NCI-H1417 treated with DMSO at 0.1 percent for 48 hours (cell line): ENCODE results near the gene SLC35F4.
"Not testable (repeated sequence)": the region's sequence is repeated elsewhere in the genome, so short reads cannot be mapped to it uniquely, and the experiment has no call there.

Source experiments
- DNase-seq: peaks from one replicate; lab custom pipeline; 2025; lab: John Stamatoyannopoulos, UW

Gene SLC35F4

GRCh38 chr14:57797160-57797559, 68.7 kb downstream of the SLC35F4 start:
- DNase-seq, result no peak

- DNase-seq, result no peak
Measured at GRCh38 chr14:57796556-57796955, 69.3 kb downstream of the SLC35F4 start.

GRCh38 chr14:57785058-57785457, 80.8 kb downstream of the SLC35F4 start:
- DNase-seq, result no peak

- no peak for DNase-seq
Measured at GRCh38 chr14:57771801-57772200, 94.1 kb downstream of the SLC35F4 start.

GRCh38 chr14:57769863-57770523, 95.9 kb downstream of the SLC35F4 start:
- DNase-seq, result no peak

- no peak for DNase-seq
Measured at GRCh38 chr14:57761800-57762199, 104.1 kb downstream of the SLC35F4 start.

GRCh38 chr14:57760896-57761295, 105.0 kb downstream of the SLC35F4 start:
- no peak for DNase-seq

- DNase-seq, result no peak
Measured at GRCh38 chr14:57755018-57755521, 110.8 kb downstream of the SLC35F4 start.

GRCh38 chr14:57754527-57754926, 111.4 kb downstream of the SLC35F4 start:
- DNase-seq, result no peak

GRCh38 chr14:57753821-57754220, 112.1 kb downstream of the SLC35F4 start:
- DNase-seq, result no peak

GRCh38 chr14:57752142-57752695, 113.7 kb downstream of the SLC35F4 start:
- not testable (repeated sequence) for DNase-seq

- DNase-seq, result no peak
Measured at GRCh38 chr14:57751400-57751799, 114.5 kb downstream of the SLC35F4 start.

- DNase-seq, result no peak
Measured at GRCh38 chr14:57749267-57749666, 116.6 kb downstream of the SLC35F4 start.

GRCh38 chr14:57748279-57748678, 117.6 kb downstream of the SLC35F4 start:
- no peak for DNase-seq

- no peak for DNase-seq
Measured at GRCh38 chr14:57747036-57747435, 118.9 kb downstream of the SLC35F4 start.

- DNase-seq, result no peak
Measured at GRCh38 chr14:57746563-57746962, 119.3 kb downstream of the SLC35F4 start.

- no peak for DNase-seq
Measured at GRCh38 chr14:57739516-57739915, 126.4 kb downstream of the SLC35F4 start.

GRCh38 chr14:57737598-57737997, 128.3 kb downstream of the SLC35F4 start:
- no peak for DNase-seq

- DNase-seq, result no peak
Measured at GRCh38 chr14:57736391-57736790, 129.5 kb downstream of the SLC35F4 start.

- no peak for DNase-seq
Measured at GRCh38 chr14:57735276-57735675, 130.6 kb downstream of the SLC35F4 start.

- DNase-seq, result no peak
Measured at GRCh38 chr14:57732463-57733285, 133.2 kb downstream of the SLC35F4 start.

GRCh38 chr14:57729208-57730187, 136.4 kb downstream of the SLC35F4 start:
- DNase-seq, result no peak
